MM.1S (cell line): ENCODE measurements around the gene MZF1.

Experiments
- DNase-seq: peaks from one replicate; pipeline ENCODE4 v3.0.0-alpha.2; 2015
- H2AFZ ChIP-seq: fragments of 300-600 bp; sonication (generic); 2 replicates; pipeline ENCODE4 v1.6.0; 2016; ENCODE audit warnings: antibody characterized with exemption, low read length
- H3F3A ChIP-seq: fragments of 300-600 bp; sonication (generic); 2 replicates; pipeline ENCODE4 v1.6.1; 2016; ENCODE audit warnings: mild to moderate bottlenecking, antibody characterized with exemption, low read length, moderate library complexity, mixed read lengths; ENCODE audit not compliant: insufficient read depth
- H3K27ac ChIP-seq: fragments of 300-600 bp; sonication (generic); 2 replicates; pipeline ENCODE4 v1.5.1; 2016; ENCODE audit warnings: mild to moderate bottlenecking, low read length
- H3K27me3 ChIP-seq: fragments of 300-600 bp; sonication (generic); replicated peaks from 2 replicates; pipeline ENCODE4 v1.6.0; 2016; ENCODE audit warnings: low read length; ENCODE audit not compliant: insufficient read depth
- H3K36me3 ChIP-seq: fragments of 300-600 bp; sonication (generic); replicated peaks from 2 replicates; pipeline ENCODE4 v1.6.1; 2016; ENCODE audit warnings: mild to moderate bottlenecking, low read length, mixed read lengths; ENCODE audit not compliant: insufficient read depth
- H3K4me1 ChIP-seq: fragments of 300-600 bp; sonication (generic); 2 replicates; pipeline ENCODE4 v1.6.1; 2016; ENCODE audit warnings: low read length, mixed read lengths
- H3K4me2 ChIP-seq: fragments of 300-600 bp; sonication (generic); 2 replicates; pipeline ENCODE4 v1.6.0; 2016; ENCODE audit warnings: low read depth, low read length
- H3K4me3 ChIP-seq: fragments of 300-600 bp; sonication (generic); 2 replicates; pipeline ENCODE4 v1.5.1; 2016; ENCODE audit warnings: low read length, mixed read lengths
- H3K79me2 ChIP-seq: fragments of 300-600 bp; sonication (generic); 2 replicates; pipeline ENCODE4 v1.6.1; 2016; ENCODE audit warnings: mixed run types, low read length, mixed read lengths
- H3K9ac ChIP-seq: fragments of 300-600 bp; sonication (generic); 2 replicates; pipeline ENCODE4 v1.6.1; 2016; ENCODE audit warnings: low read length, mixed read lengths
- H3K9me2 ChIP-seq: fragments of 300-600 bp; sonication (generic); replicated peaks from 2 replicates; pipeline ENCODE4 v1.6.1; 2016; ENCODE audit warnings: mild to moderate bottlenecking, low read length, mixed read lengths; ENCODE audit not compliant: insufficient read depth
- H3K9me3 ChIP-seq: fragments of 300-600 bp; sonication (generic); replicated peaks from 2 replicates; pipeline ENCODE4 v1.6.1; 2016; ENCODE audit warnings: mild to moderate bottlenecking, low read length, mixed read lengths; ENCODE audit not compliant: insufficient read depth
- H4K20me1 ChIP-seq: fragments of 300-600 bp; sonication (generic); 2 replicates; pipeline ENCODE4 v1.6.1; 2016; ENCODE audit warnings: mild to moderate bottlenecking, low read length, moderate library complexity, mixed read lengths; ENCODE audit not compliant: insufficient read depth
- CTCF ChIP-seq: fragments of 300-600 bp; sonication (generic); IDR thresholded peaks from 2 replicates; pipeline ENCODE4 v1.5.1; 2016; ENCODE audit warnings: antibody characterized with exemption, low read length, mixed read lengths
- EZH2 ChIP-seq: fragments of 300-600 bp; sonication (generic); optimal IDR thresholded peaks from 2 replicates; pipeline ENCODE3; 2017; ENCODE audit warnings: low read depth, mild to moderate bottlenecking, antibody characterized with exemption, low read length, mixed read lengths
- EZH2phosphoT487 ChIP-seq: fragments of 300-600 bp; sonication (generic); IDR thresholded peaks from 2 replicates; pipeline ENCODE4 v1.6.1; 2018; ENCODE audit warnings: antibody characterized with exemption, low read length

MZF1 gene

DNA sequence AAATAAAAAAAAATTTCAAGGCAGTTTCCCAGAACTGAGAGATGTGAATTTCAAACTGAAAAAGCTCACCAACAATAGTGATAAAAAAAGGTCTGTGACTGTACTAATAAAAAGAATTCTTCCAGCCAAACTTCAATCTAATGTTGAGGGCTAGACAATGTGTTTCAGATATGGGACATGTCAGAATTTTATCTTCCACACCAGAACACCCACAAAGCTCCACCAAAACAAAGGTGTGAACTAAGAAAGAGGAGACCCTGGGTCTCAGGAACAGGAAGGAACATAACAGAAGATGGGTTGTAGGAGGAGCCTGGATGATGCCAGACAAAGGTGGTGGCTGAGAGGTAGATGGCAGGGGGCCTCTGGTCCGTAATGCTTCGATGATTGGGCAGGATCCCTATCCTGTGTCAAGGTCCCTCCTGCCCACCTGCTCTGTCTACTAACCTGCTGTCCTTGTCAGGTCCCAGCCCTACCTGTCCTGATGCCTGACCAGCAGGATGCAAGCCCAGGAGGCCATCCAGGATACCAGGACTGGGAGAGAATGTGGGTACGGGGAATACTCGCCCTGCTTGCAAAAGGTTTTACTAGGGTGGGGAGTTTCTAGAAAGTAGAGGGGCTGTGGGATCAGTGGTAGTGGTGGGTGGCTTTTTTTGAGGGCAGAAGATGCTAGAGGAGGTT is 4.5 kb downstream of the MZF1 start:
- DNase-seq, result no peak
- no peaks in the 10 kb centered on the region for H3K9me2 ChIP-seq
- no peak overlapping the region for H2AFZ ChIP-seq
- H3K27ac ChIP-seq, result no peak overlapping the region
- 0 out of 2 replicates have a peak, but pooled peaks cover 7% of the 10 kb centered on the region for H3K4me1 ChIP-seq
- no peaks in the 10 kb centered on the region for H3K36me3 ChIP-seq
- TF ChIP-seq CTCF (no peak), EZH2phosphoT487 (no peak), EZH2 (no peak)
- H3K9ac ChIP-seq, result no peak overlapping the region
- H3K27me3 ChIP-seq, result no peaks in the 10 kb centered on the region
- no peaks in the 10 kb centered on the region for H4K20me1 ChIP-seq
- H3K9me3 ChIP-seq, result no peaks in the 10 kb centered on the region
- no peak overlapping the region for H3K4me3 ChIP-seq
- H3K4me2 ChIP-seq, result no peak overlapping the region
- H3F3A ChIP-seq, result peaks cover 1% of the 10 kb centered on the region
- 0 out of 2 replicates have a peak, but pooled peaks cover 11% of the 10 kb centered on the region for H3K79me2 ChIP-seq

- DNase-seq, result no peak
- Histone ChIP-seq H3K36me3 (no peaks in the 10 kb centered on the region), H3K79me2 (0 out of 2 replicates have a peak, but pooled peaks cover 6% of the 10 kb centered on the region)
These were observed 6.1 kb downstream of the MZF1 start for GRCh38 chr19:58566989-58567388.

GRCh38 chr19:58563823-58564222 is 9.3 kb downstream of the MZF1 start:
- Histone ChIP-seq H3K36me3 (no peaks in the 10 kb centered on the region), H3F3A (peaks cover 15% of the 10 kb centered on the region; the same call in 1 of the 2 replicates), H3K79me2 (no peaks in the 10 kb centered on the region; the same call in 1 of the 2 replicates), H3K9me3 (no peaks in the 10 kb centered on the region), H4K20me1 (no peaks in the 10 kb centered on the region), H3K4me3 (no peak overlapping the region), H3K27ac (no peak overlapping the region), H3K9ac (no peak overlapping the region), H3K4me1 (peaks cover 5% of the 10 kb centered on the region), H2AFZ (no peak overlapping the region), H3K27me3 (no peaks in the 10 kb centered on the region), H3K4me2 (no peak overlapping the region), H3K9me2 (no peaks in the 10 kb centered on the region)
- TF ChIP-seq EZH2 (no peak), CTCF (no peak), EZH2phosphoT487 (no peak)
- no peak for DNase-seq

More at GRCh38 chr19:58566989-58567388, 6.1 kb downstream of the MZF1 start:
- TF ChIP-seq CTCF (no peak), EZH2 (no peak), EZH2phosphoT487 (no peak)
- H3K4me1 ChIP-seq, result 0 out of 2 replicates have a peak, but pooled peaks cover 2% of the 10 kb centered on the region
- H2AFZ ChIP-seq, result no peak overlapping the region
- H3K27me3 ChIP-seq, result no peaks in the 10 kb centered on the region
- H3K27ac ChIP-seq, result no peak overlapping the region
- H4K20me1 ChIP-seq, result no peaks in the 10 kb centered on the region
- no peaks in the 10 kb centered on the region for H3F3A ChIP-seq
- H3K9me2 ChIP-seq, result no peaks in the 10 kb centered on the region
- H3K9me3 ChIP-seq, result no peaks in the 10 kb centered on the region
- no peak overlapping the region for H3K4me2 ChIP-seq
- no peak overlapping the region for H3K9ac ChIP-seq
- no peak overlapping the region for H3K4me3 ChIP-seq
